ENCODE results near the gene TAF4B.

GRCh38 chr18:26183395-26184112 is 42.7 kb upstream of the TAF4B start:
- TF ChIP-seq EZH2 (IDR thresholded peaks at IDR 0.05; ENCODE audit: insufficient read depth, poor library complexity, severe bottlenecking) = no peak
- no peak for TF ChIP-seq EZH2phosphoT487 (IDR thresholded peaks at IDR 0.05; ENCODE audit: insufficient read depth, low read depth)
